ENCODE measurements around the gene ATG16L2. TPM values are rescaled to one million over a fixed set of nuclear protein-coding genes. Genes with fewer than 3 reads are reported as not detected.
"Not testable (repeated sequence)": the region's sequence is repeated elsewhere in the genome, so short reads cannot be mapped to it uniquely, and the experiment has no call there.

The ATG16L2 gene
- polyA plus RNA-seq, 1 donor (not counting 4 experiments of a cell fraction or from before 2014, with no cell fraction given): 9.9 TPM

GRCh38 chr11:72805216-72805615 lies 9.0 kb upstream of the ATG16L2 start:
- Histone ChIP-seq H3K36me3 (ENCODE audit: control insufficient read depth in 2 of 2, extremely low read depth in 1 of 2, insufficient read depth in 2 of 2, low read length in 2 of 2) (peaks cover 6 to 8% of the 10 kb centered on the region in 2 experiments), H3K9me1 (ENCODE audit: control insufficient read depth, extremely low read depth, insufficient read depth, low read length) (no peaks in the 10 kb centered on the region), H4K20me1 (ENCODE audit: control insufficient read depth, extremely low read depth, insufficient read depth, low read length) (no peaks in the 10 kb centered on the region), H3K27me3 (ENCODE audit: control insufficient read depth, extremely low read depth, insufficient read depth, low read length) (no peaks in the 10 kb centered on the region), H3K9ac (ENCODE audit: control insufficient read depth, extremely low read depth, insufficient read depth, low read length) (no peak overlapping the region), H3K4me1 (ENCODE audit: control insufficient read depth, extremely low read depth, insufficient read depth, low read length) (no peaks in the 10 kb centered on the region), H2AFZ (ENCODE audit: control insufficient read depth, low read length) (no peak overlapping the region), H3K4me3 (ENCODE audit: control insufficient read depth in 2 of 3, extremely low read depth in 1 of 3, insufficient read depth in 2 of 3, low read depth in 1 of 3, low read length in 3 of 3) (no peak overlapping the region), H3K4me2 (ENCODE audit: control insufficient read depth, extremely low read depth, insufficient read depth, low read depth, low read length) (no peak overlapping the region), H3K27ac (ENCODE audit: control insufficient read depth, insufficient read depth, low read length) (no peak overlapping the region), H3K79me2 (ENCODE audit: control insufficient read depth, insufficient read depth, low read length) (no peaks in the 10 kb centered on the region), H3K9me3 (ENCODE audit: control insufficient read depth, low read depth, low read length) (no peaks in the 10 kb centered on the region)
- FAIRE-seq (no peak), DNase-seq (ENCODE audit: low read depth, low spot score) (no peak)
- dilution Hi-C loops (cut with MboI; ENCODE audit: extremely low pct_ligation_motif_present, low sequenced_read_pairs): no loop called here
- no peak for TF ChIP-seq EZH2 (IDR thresholded peaks at IDR 0.05; ENCODE audit: low read length)
- TF ChIP-seq CTCF (optimal IDR thresholded peaks at IDR 0.05 in 1 of 3, IDR thresholded peaks at IDR 0.05 in 1 of 3, conservative IDR thresholded peaks at IDR 0.05 in 1 of 3; ENCODE audit: extremely low read depth in 1 of 3, insufficient read depth in 2 of 3, low read length in 3 of 3): no peak

DNA sequence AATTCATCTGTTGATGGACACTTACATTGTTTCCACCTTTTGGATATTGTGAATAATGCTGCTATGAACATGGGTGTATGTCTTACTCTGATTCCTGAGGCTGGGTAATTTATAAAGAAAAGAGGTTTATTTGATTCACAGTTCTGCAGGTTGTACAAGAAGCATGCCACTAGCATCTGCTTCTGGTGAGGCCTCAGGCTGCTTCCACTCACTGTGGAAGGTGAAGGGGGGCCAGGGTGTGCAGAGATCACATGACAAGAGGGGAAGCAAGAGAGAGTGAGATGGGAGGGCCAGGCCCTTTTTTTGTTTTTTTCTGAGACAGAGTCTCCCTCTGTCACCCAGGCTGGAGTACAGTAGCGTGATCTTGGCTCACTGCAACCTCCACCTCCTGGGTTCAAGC lies 7.8 kb upstream of the ATG16L2 start:
- H3K4me3 ChIP-seq (ENCODE audit: control insufficient read depth in 2 of 3, extremely low read depth in 1 of 3, insufficient read depth in 2 of 3, low read depth in 1 of 3, low read length in 3 of 3); H3K4me1 ChIP-seq (ENCODE audit: control insufficient read depth, extremely low read depth, insufficient read depth, low read length); H3K36me3 ChIP-seq (ENCODE audit: control insufficient read depth in 2 of 2, extremely low read depth in 1 of 2, insufficient read depth in 2 of 2, low read length in 2 of 2); DNase-seq (ENCODE audit: low read depth, low spot score); dilution Hi-C loops (cut with MboI; ENCODE audit: extremely low pct_ligation_motif_present, low sequenced_read_pairs); H4K20me1 ChIP-seq (ENCODE audit: control insufficient read depth, extremely low read depth, insufficient read depth, low read length); H3K27me3 ChIP-seq (ENCODE audit: control insufficient read depth, extremely low read depth, insufficient read depth, low read length); H3K79me2 ChIP-seq (ENCODE audit: control insufficient read depth, insufficient read depth, low read length); H3K9me1 ChIP-seq (ENCODE audit: control insufficient read depth, extremely low read depth, insufficient read depth, low read length); H2AFZ ChIP-seq (ENCODE audit: control insufficient read depth, low read length); H3K27ac ChIP-seq (ENCODE audit: control insufficient read depth, insufficient read depth, low read length); FAIRE-seq; H3K4me2 ChIP-seq (ENCODE audit: control insufficient read depth, extremely low read depth, insufficient read depth, low read depth, low read length); H3K9me3 ChIP-seq (ENCODE audit: control insufficient read depth, low read depth, low read length); H3K9ac ChIP-seq (ENCODE audit: control insufficient read depth, extremely low read depth, insufficient read depth, low read length): not testable (repeated sequence)

DNA sequence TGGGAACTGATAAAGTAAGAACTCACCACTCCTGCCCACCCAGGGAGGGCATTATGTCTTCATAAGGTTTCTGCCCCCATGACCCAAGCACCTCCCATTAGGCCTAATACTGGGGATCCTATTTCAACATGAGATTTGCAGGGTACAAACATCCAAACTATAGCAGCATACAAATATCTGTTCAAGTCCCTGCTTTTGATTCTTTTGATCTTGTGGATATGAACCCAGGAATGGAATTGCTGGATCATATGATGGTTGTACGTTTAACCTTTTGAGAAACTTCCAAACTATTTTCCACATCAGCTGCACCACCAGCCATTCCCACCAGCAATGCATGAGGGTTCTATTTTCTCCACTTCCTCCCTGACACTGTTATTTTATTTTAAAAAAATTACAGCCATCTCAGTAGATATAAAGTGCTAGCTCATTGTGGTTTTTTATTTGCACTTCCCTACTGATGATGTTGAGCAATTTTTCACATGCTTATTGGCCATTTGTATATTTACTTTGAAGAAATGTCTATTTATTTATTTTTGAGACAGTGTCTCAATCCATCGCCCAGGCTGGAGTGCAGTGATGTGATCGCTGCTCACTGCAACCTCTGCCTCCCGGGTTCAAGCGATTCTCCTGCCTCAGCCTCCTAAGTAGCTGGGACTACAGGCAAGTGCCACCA lies 7.1 kb upstream of the ATG16L2 start:
- no peaks in the 10 kb centered on the region for H3K9me3 ChIP-seq (ENCODE audit: control insufficient read depth, low read depth, low read length)
- H3K36me3 ChIP-seq (ENCODE audit: control insufficient read depth in 2 of 2, extremely low read depth in 1 of 2, insufficient read depth in 2 of 2, low read length in 2 of 2): peaks cover 8 to 10% of the 10 kb centered on the region in 2 experiments
- H3K79me2 ChIP-seq (ENCODE audit: control insufficient read depth, insufficient read depth, low read length): peaks cover 4% of the 10 kb centered on the region
- no peak overlapping the region for H3K4me3 ChIP-seq (ENCODE audit: control insufficient read depth in 2 of 3, extremely low read depth in 1 of 3, insufficient read depth in 2 of 3, low read depth in 1 of 3, low read length in 3 of 3)
- dilution Hi-C loops (cut with MboI; ENCODE audit: extremely low pct_ligation_motif_present, low sequenced_read_pairs): no loop called here
- H3K27ac ChIP-seq (ENCODE audit: control insufficient read depth, insufficient read depth, low read length): no peak overlapping the region
- H3K4me1 ChIP-seq (ENCODE audit: control insufficient read depth, extremely low read depth, insufficient read depth, low read length): peaks cover 2% of the 10 kb centered on the region
- no peak overlapping the region for H3K4me2 ChIP-seq (ENCODE audit: control insufficient read depth, extremely low read depth, insufficient read depth, low read depth, low read length)
- H3K27me3 ChIP-seq (ENCODE audit: control insufficient read depth, extremely low read depth, insufficient read depth, low read length): no peaks in the 10 kb centered on the region
- no peaks in the 10 kb centered on the region for H4K20me1 ChIP-seq (ENCODE audit: control insufficient read depth, extremely low read depth, insufficient read depth, low read length)
- no peak for TF ChIP-seq EZH2 (IDR thresholded peaks at IDR 0.05; ENCODE audit: low read length)
- TF ChIP-seq CTCF (optimal IDR thresholded peaks at IDR 0.05 in 1 of 3, IDR thresholded peaks at IDR 0.05 in 1 of 3, conservative IDR thresholded peaks at IDR 0.05 in 1 of 3; ENCODE audit: extremely low read depth in 1 of 3, insufficient read depth in 2 of 3, low read length in 3 of 3): no peak
- no peaks in the 10 kb centered on the region for H3K9me1 ChIP-seq (ENCODE audit: control insufficient read depth, extremely low read depth, insufficient read depth, low read length)
- FAIRE-seq (no peak), DNase-seq (ENCODE audit: low read depth, low spot score) (no peak)
- H2AFZ ChIP-seq (ENCODE audit: control insufficient read depth, low read length): no peak overlapping the region
- H3K9ac ChIP-seq (ENCODE audit: control insufficient read depth, extremely low read depth, insufficient read depth, low read length): no peak overlapping the region

Measured in keratinocyte (primary cell).